ENCODE measurements around the gene DCXR.

DCXR gene

DNA sequence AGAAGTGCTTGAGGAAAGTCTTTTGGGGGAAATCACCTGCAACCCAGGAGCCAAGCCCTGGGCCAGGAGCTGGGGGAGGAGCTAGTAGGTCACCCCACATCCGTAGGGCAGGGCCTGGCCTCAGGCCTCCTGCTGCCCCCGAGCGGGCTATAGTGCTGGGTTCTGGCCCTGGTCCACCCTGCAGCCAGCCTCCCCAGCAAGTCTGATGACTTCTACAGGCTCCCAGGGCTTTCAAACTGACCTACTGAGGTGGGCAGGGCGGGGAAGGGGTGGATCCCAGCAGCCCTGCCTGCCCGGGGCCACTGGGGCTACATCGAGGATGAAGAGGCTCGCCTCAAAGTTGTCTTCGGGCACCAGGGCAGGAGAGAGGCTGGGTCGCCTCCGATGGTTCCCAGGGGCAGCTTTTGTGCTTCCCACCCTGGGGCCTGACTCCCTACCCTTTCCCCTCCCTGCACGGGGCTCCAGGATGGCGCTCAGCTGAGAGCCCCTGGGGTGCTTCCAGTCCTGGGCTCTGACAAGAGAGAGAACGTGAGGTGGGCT lies 19.8 kb downstream of the DCXR start:
- H3K4me3 ChIP-seq (ENCODE audit: low read length) = no peak overlapping the region
- H3K36me3 ChIP-seq (replicated peaks; ENCODE audit: low read depth, low read length) = no peaks in the 10 kb centered on the region
- no peak for TF ChIP-seq EZH2phosphoT487 (IDR thresholded peaks at IDR 0.05; ENCODE audit: low read depth)
- TF ChIP-seq, protein P1, sequence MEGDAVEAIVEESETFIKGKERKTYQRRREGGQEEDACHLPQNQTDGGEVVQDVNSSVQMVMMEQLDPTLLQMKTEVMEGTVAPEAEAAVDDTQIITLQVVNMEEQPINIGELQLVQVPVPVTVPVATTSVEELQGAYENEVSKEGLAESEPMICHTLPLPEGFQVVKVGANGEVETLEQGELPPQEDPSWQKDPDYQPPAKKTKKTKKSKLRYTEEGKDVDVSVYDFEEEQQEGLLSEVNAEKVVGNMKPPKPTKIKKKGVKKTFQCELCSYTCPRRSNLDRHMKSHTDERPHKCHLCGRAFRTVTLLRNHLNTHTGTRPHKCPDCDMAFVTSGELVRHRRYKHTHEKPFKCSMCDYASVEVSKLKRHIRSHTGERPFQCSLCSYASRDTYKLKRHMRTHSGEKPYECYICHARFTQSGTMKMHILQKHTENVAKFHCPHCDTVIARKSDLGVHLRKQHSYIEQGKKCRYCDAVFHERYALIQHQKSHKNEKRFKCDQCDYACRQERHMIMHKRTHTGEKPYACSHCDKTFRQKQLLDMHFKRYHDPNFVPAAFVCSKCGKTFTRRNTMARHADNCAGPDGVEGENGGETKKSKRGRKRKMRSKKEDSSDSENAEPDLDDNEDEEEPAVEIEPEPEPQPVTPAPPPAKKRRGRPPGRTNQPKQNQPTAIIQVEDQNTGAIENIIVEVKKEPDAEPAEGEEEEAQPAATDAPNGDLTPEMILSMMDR (IDR thresholded peaks at IDR 0.05; ENCODE audit: low read depth, low read length) = no peak
- H2AFZ ChIP-seq (ENCODE audit: low read depth, low read length) = no peak overlapping the region
- no peaks in the 10 kb centered on the region for H3K9me3 ChIP-seq (ENCODE audit: insufficient read depth, low read length)
- no peaks in the 10 kb centered on the region for H3K27me3 ChIP-seq (ENCODE audit: low read depth, low read length)
- H3K4me1 ChIP-seq (ENCODE audit: low read length) = peaks cover 12% of the 10 kb centered on the region
- no peak overlapping the region for H3K9ac ChIP-seq (ENCODE audit: low read length)
- peaks cover 15% of the 10 kb centered on the region for H3K79me2 ChIP-seq (ENCODE audit: low read length)
- H3K4me2 ChIP-seq (ENCODE audit: low read length) = no peak overlapping the region
- peaks cover 13% of the 10 kb centered on the region for H4K20me1 ChIP-seq (ENCODE audit: insufficient read depth, low read length)
- no peak overlapping the region for H3K27ac ChIP-seq (ENCODE audit: low read length)

DNA sequence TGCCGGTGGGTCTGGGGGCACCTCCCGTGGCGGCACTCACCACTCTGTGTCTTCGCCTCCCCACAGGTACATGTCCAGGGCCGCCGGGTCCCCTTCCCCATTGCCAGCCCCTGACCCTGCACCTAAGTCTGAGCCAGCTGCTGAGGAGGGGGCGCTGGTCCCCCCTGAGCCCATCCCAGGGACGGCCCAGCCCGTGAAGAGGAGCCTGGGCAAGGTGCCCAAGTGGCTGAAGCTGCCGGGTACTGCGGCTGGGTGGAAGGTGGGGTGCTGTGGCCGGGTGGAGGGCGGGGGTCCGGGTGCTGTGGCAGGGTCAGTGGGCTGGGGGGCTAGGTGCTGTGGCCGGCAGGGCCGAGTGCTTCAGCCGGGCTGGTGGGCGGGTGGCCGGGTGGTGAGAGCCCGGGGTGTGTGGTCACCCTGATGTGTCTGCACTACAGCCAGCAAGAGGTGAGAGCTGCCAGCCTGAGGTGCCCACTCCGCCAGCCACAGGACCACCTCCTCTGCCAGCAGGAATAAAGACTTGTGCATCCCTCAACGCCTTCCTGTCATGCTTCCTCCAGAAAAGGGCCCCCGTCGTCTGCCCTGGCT lies 20.5 kb downstream of the DCXR start:
- no peak for TF ChIP-seq EZH2phosphoT487 (IDR thresholded peaks at IDR 0.05; ENCODE audit: low read depth)
- TF ChIP-seq, protein P1 (IDR thresholded peaks at IDR 0.05; ENCODE audit: low read depth, low read length) = no peak
- H3K4me1 ChIP-seq (ENCODE audit: low read length) = peaks cover 11% of the 10 kb centered on the region
- H3K27ac ChIP-seq (ENCODE audit: low read length) = no peak overlapping the region
- H3K9ac ChIP-seq (ENCODE audit: low read length) = no peak overlapping the region
- no peaks in the 10 kb centered on the region for H3K36me3 ChIP-seq (replicated peaks; ENCODE audit: low read depth, low read length)
- peaks cover 8% of the 10 kb centered on the region for H3K79me2 ChIP-seq (ENCODE audit: low read length)
- H4K20me1 ChIP-seq (ENCODE audit: insufficient read depth, low read length) = peaks cover 13% of the 10 kb centered on the region
- no peaks in the 10 kb centered on the region for H3K9me3 ChIP-seq (ENCODE audit: insufficient read depth, low read length)
- H3K4me2 ChIP-seq (ENCODE audit: low read length) = no peak overlapping the region
- no peak overlapping the region for H3K4me3 ChIP-seq (ENCODE audit: low read length)
- H3K27me3 ChIP-seq (ENCODE audit: low read depth, low read length) = no peaks in the 10 kb centered on the region
- no peak overlapping the region for H2AFZ ChIP-seq (ENCODE audit: low read depth, low read length)

DNA sequence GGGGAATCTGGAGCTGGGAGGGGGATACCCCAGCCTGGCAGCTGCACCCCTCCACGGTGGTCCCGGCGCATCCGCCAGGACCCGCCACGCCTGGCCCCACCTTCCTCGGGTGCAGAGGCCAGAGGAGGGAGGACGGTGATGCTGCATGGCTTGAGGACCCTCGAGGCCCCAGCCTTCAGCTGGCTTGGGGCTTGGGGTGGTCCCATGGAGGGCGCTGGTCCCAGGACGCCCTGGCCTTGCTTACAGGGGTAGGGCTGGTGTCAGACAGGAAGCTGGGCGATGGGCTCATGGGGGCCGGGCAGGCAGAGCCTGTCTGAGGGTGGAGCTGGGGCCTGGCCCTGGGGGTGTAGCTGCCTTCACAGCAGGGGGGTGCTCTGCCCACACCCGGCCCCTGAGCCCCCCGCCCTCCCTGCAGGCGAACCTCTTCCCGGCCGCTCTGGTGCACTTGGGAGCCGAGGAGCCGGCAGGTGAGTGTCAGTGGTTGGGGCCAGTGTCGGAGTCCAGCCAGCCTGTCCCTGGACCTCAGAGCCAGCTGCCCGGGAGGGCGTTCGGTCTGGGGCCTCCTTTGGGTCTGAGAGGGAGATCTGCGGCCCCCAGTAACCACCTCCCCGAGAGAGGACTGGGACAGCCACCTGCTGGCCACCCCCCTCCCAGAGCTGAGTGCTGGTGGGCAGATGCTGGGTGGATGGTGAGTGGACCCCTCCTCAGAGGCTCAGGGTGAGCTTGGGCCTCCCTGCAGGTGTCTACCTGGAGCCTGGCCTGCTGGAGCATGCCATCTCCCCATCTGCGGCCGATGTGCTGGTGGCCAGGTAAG lies 21.2 kb downstream of the DCXR start:
- Histone ChIP-seq H3K27ac (ENCODE audit: low read length) (no peak overlapping the region), H3K79me2 (ENCODE audit: low read length) (peaks cover 1% of the 10 kb centered on the region; the same call in 1 of the 2 replicates), H4K20me1 (ENCODE audit: insufficient read depth, low read length) (peaks cover 11% of the 10 kb centered on the region), H3K27me3 (ENCODE audit: low read depth, low read length) (no peaks in the 10 kb centered on the region), H3K4me1 (ENCODE audit: low read length) (peaks cover 4% of the 10 kb centered on the region), H3K9me3 (ENCODE audit: insufficient read depth, low read length) (no peaks in the 10 kb centered on the region), H3K9ac (ENCODE audit: low read length) (no peak overlapping the region), H3K4me2 (ENCODE audit: low read length) (no peak overlapping the region), H3K4me3 (ENCODE audit: low read length) (no peak overlapping the region), H3K36me3 (replicated peaks; ENCODE audit: low read depth, low read length) (no peaks in the 10 kb centered on the region), H2AFZ (ENCODE audit: low read depth, low read length) (no peak overlapping the region)
- TF ChIP-seq, protein P1 (IDR thresholded peaks at IDR 0.05; ENCODE audit: low read depth, low read length) = no peak
- TF ChIP-seq EZH2phosphoT487 (IDR thresholded peaks at IDR 0.05; ENCODE audit: low read depth) = no peak

DNA sequence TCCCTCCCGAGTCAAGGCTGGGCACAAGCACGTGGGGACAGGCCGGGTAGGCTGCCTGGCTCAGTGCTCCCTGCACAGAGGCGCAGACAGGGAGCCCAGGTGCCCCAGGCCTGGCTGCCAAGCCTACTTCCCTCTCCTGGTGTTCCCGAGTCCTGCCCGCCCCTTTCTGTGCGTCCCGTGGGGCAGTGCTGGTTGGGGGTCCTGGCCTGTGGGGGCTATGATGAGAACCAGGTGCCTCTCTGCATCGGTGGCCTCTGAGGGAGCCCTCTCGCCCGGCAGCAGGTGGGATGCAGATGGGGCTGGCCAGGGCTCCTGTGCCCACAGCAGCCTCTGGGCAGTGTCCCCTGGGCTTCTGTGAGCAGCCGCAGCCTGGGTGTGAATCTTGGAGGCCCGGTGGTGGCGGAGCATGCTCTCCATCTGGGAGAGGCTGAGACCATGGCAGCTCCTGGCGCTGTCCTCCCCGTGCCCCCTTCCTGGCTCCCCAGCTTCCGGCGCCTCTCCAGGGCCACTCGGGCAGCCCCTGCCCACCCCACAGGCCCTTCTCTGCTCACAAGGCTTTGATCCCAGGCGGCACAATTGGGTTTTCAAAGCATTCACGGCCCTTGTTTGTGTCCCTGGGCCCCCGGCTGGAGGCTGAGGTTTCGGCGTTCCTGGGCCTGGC lies 22.1 kb downstream of the DCXR start:
- Histone ChIP-seq H3K9ac (ENCODE audit: low read length) (no peak overlapping the region), H4K20me1 (ENCODE audit: insufficient read depth, low read length) (peaks cover 4% of the 10 kb centered on the region; the same call in 1 of the 2 replicates), H3K4me3 (ENCODE audit: low read length) (no peak overlapping the region), H3K79me2 (ENCODE audit: low read length) (no peaks in the 10 kb centered on the region), H3K4me2 (ENCODE audit: low read length) (no peak overlapping the region), H3K4me1 (ENCODE audit: low read length) (0 out of 2 replicates have a peak, but pooled peaks cover 3% of the 10 kb centered on the region), H3K27ac (ENCODE audit: low read length) (no peak overlapping the region), H3K9me3 (ENCODE audit: insufficient read depth, low read length) (no peaks in the 10 kb centered on the region), H2AFZ (ENCODE audit: low read depth, low read length) (no peak overlapping the region), H3K27me3 (ENCODE audit: low read depth, low read length) (no peaks in the 10 kb centered on the region), H3K36me3 (replicated peaks; ENCODE audit: low read depth, low read length) (no peaks in the 10 kb centered on the region)
- TF ChIP-seq, protein P1 (IDR thresholded peaks at IDR 0.05; ENCODE audit: low read depth, low read length) = no peak
- TF ChIP-seq EZH2phosphoT487 (IDR thresholded peaks at IDR 0.05; ENCODE audit: low read depth) = no peak

Measured in OCI-LY3 (cell line).